PC-9 (cell line): Measurements from ENCODE around the gene SEC24D. TPM values are rescaled to one million over a fixed set of nuclear protein-coding genes. Genes with fewer than 3 reads are reported as not detected.
A peak's percentile ranks its signal among the peaks of the same experiment; 100 is the strongest.

ENCODE experiments used
- BruUV-seq: library from RNA; stranded (reverse); fragments of 400-500 nt; replicated peaks from 2 replicates; lab custom pipeline; 2021; lab: Mats Ljungman, UMichigan
- CTCF ChIA-PET: fragments of 300-600 bp; sonication (Branson Sonifier 250); formaldehyde crosslinking; loops from one replicate; lab custom pipeline; 2022; ENCODE audit warnings: antibody characterized with exemption; lab: Charles Lee
- POLR2A ChIA-PET: fragments of 300-600 bp; sonication (Branson Sonifier 250); formaldehyde crosslinking; loops from one replicate; lab custom pipeline; 2022; ENCODE audit warnings: antibody characterized with exemption; ENCODE audit not compliant: unreplicated experiment; lab: Charles Lee
- DNase-seq, 2 experiments: peaks; one replicate each; pipeline versions ENCODE4 v3.0.0 to v3.0.0-alpha.2; 2015 to 2022; ENCODE audit warnings: mixed read lengths in 1 of 2
- H2AFZ ChIP-seq: fragments of 200-600 bp; sonication (generic); 2 replicates; pipeline ENCODE4 v1.8.1; 2017; ENCODE audit warnings: antibody characterized with exemption
- H3F3A ChIP-seq: fragments of 200-600 bp; sonication (generic); 2 replicates; pipeline ENCODE4 v1.8.1; 2017; ENCODE audit warnings: antibody characterized with exemption, mild to moderate bottlenecking, low read depth; ENCODE audit not compliant: insufficient read depth
- H3K27ac ChIP-seq: fragments of 200-600 bp; sonication (generic); 2 replicates; pipeline ENCODE4 v1.6.1; 2016; ENCODE audit warnings: mixed run types
- H3K27me3 ChIP-seq: fragments of 200-600 bp; sonication (generic); 2 replicates; pipeline ENCODE4 v1.6.1; 2016; ENCODE audit warnings: low read depth, mixed run types; ENCODE audit not compliant: insufficient read depth
- H3K36me3 ChIP-seq: fragments of 200-600 bp; sonication (generic); 2 replicates; pipeline ENCODE4 v1.6.1; 2016; ENCODE audit warnings: low read depth, mixed run types
- H3K4me1 ChIP-seq: fragments of 200-600 bp; sonication (generic); replicated peaks from 2 replicates; pipeline ENCODE4 v1.6.1; 2016; ENCODE audit warnings: mixed run types; ENCODE audit not compliant: insufficient read depth
- H3K4me2 ChIP-seq: fragments of 200-600 bp; sonication (generic); 2 replicates; pipeline ENCODE4 v1.6.1; 2017; ENCODE audit warnings: mixed run types
- H3K4me3 ChIP-seq: fragments of 200-600 bp; sonication (generic); 2 replicates; pipeline ENCODE4 v1.6.1; 2016; ENCODE audit warnings: mixed run types
- H3K79me2 ChIP-seq: fragments of 200-600 bp; sonication (generic); 2 replicates; pipeline ENCODE4 v1.6.1; 2017; ENCODE audit warnings: low read depth, mixed run types
- H3K9me2 ChIP-seq: fragments of 200-600 bp; sonication (generic); 2 replicates; pipeline ENCODE4 v1.8.1; 2017; ENCODE audit warnings: mild to moderate bottlenecking; ENCODE audit not compliant: insufficient read depth
- H3K9me3 ChIP-seq: fragments of 200-600 bp; sonication (generic); 2 replicates; pipeline ENCODE4 v1.8.1; 2016; ENCODE audit warnings: low read depth; ENCODE audit not compliant: insufficient read depth
- H4K20me1 ChIP-seq: fragments of 200-600 bp; sonication (generic); 2 replicates; pipeline ENCODE4 v1.8.1; 2017; ENCODE audit not compliant: insufficient read depth
- CTCF ChIP-seq: fragments of 200-600 bp; sonication (generic); conservative IDR thresholded peaks from 2 replicates; pipeline ENCODE4 v1.6.1; 2017; ENCODE audit warnings: mixed run types, antibody characterized with exemption, mild to moderate bottlenecking, moderate library complexity
- EZH2 ChIP-seq: fragments of 200-600 bp; sonication (generic); IDR thresholded peaks from 2 replicates; pipeline ENCODE4 v1.8.0; 2017; ENCODE audit warnings: antibody characterized with exemption, low read depth
- intact Hi-C: fragments of 100-400 bp; cut with micrococcal nuclease; formaldehyde crosslinking; loops from one replicate; pipeline ENCODE4 v1.10.0; 2022; ENCODE audit not compliant: unreplicated experiment
- total RNA-seq: library from RNA; stranded (reverse); gene quantifications from 2 replicates; pipeline ENCODE4 v1.2.3, GENCODE V29; 2021

Gene SEC24D
- total RNA-seq, 1 experiment from 2014 or later, result 17.3 TPM

GRCh38 chr4:118772081-118772766 lies 63.7 kb downstream of the SEC24D start:
- Histone ChIP-seq H3K9me2 (no peaks in the 10 kb centered on the region), H3K79me2 (no peaks in the 10 kb centered on the region), H4K20me1 (no peaks in the 10 kb centered on the region), H3K27ac (no peak overlapping the region), H3K9me3 (no peaks in the 10 kb centered on the region), H3K4me2 (no peak overlapping the region), H3F3A (0 out of 2 replicates have a peak, but pooled peaks cover 3% of the 10 kb centered on the region), H3K4me1 (peaks cover 9% of the 10 kb centered on the region; the same call in 1 of the 2 replicates), H3K36me3 (no peaks in the 10 kb centered on the region), H3K4me3 (no peak overlapping the region), H3K27me3 (no peaks in the 10 kb centered on the region), H2AFZ (no peak overlapping the region)
- intact Hi-C loops, result loop anchor here (1.0 kb wide), 1 partner anchor 197 kb away; no protein-coding TSS in a partner anchor
- CTCF ChIA-PET, result interaction anchor here (1.0 to 1.2 kb wide), 2 partner anchors 196 to 198 kb away, joined by 3 to 6 read pairs; no protein-coding TSS in a partner anchor
- no peak for DNase-seq
- POLR2A ChIA-PET, result no interaction called here
- BruUV-seq, result no TSS peak
- TF ChIP-seq CTCF (peak; percentile 63), EZH2 (no peak)

- no TSS peak for BruUV-seq
- Histone ChIP-seq H3K27ac (no peak overlapping the region), H3K79me2 (no peaks in the 10 kb centered on the region), H3K4me2 (no peak overlapping the region), H3K36me3 (no peaks in the 10 kb centered on the region), H3K4me1 (peaks cover 8% of the 10 kb centered on the region; the same call in 1 of the 2 replicates), H2AFZ (no peak overlapping the region), H4K20me1 (no peaks in the 10 kb centered on the region), H3F3A (0 out of 2 replicates have a peak, but pooled peaks cover 3% of the 10 kb centered on the region), H3K4me3 (no peak overlapping the region), H3K27me3 (no peaks in the 10 kb centered on the region), H3K9me3 (no peaks in the 10 kb centered on the region), H3K9me2 (no peaks in the 10 kb centered on the region)
- ChIA-PET CTCF (interaction anchor here (0.5 to 0.8 kb wide), 2 partner anchors 198 to 252 kb away, joined by 3 read pairs; no protein-coding TSS in a partner anchor), POLR2A (no interaction called here)
- no peak for DNase-seq
- TF ChIP-seq CTCF, result no peak
- TF ChIP-seq EZH2, result no peak
- intact Hi-C loops, result no loop called here
These were observed 65.2 kb downstream of the SEC24D start for GRCh38 chr4:118770741-118771187.

GRCh38 chr4:118769161-118769560 lies 66.8 kb downstream of the SEC24D start:
- no peak overlapping the region for H3K27ac ChIP-seq

More at GRCh38 chr4:118769161-118769560, 66.8 kb downstream of the SEC24D start:
- Histone ChIP-seq H2AFZ (no peak overlapping the region), H3K27me3 (no peaks in the 10 kb centered on the region), H3K4me3 (no peak overlapping the region), H3K9me2 (no peaks in the 10 kb centered on the region), H4K20me1 (no peaks in the 10 kb centered on the region), H3K4me2 (no peak overlapping the region), H3K79me2 (no peaks in the 10 kb centered on the region), H3K4me1 (0 out of 2 replicates have a peak, but pooled peaks cover 4% of the 10 kb centered on the region), H3K9me3 (no peaks in the 10 kb centered on the region), H3K36me3 (no peaks in the 10 kb centered on the region), H3F3A (0 out of 2 replicates have a peak, but pooled peaks cover 3% of the 10 kb centered on the region)
- ChIA-PET POLR2A (no interaction called here), CTCF (no interaction called here)
- no TSS peak for BruUV-seq
- intact Hi-C loops, result no loop called here
- DNase-seq, result no peak
- TF ChIP-seq EZH2 (no peak), CTCF (no peak)
